Mucosa of gallbladder (tissue), 1 donor: ENCODE results near the gene ETV5. TPM values are rescaled to one million over a fixed set of nuclear protein-coding genes. Genes with fewer than 3 reads are reported as not detected.
"Not testable (repeated sequence)": the region's sequence is repeated elsewhere in the genome, so short reads cannot be mapped to it uniquely, and the experiment has no call there.

Source experiments
- DNase-seq: peaks from one replicate; pipeline ENCODE4 v3.0.0-alpha.2; 2020; ENCODE audit warnings: low spot score
- total RNA-seq: library from RNA; stranded (reverse); gene quantifications from one replicate; pipeline ENCODE4 v1.2.1, GENCODE V29; 2021
- donor health status: DM: no; HTN: no; CAD: no.

ETV5 gene
- total RNA-seq, 1 donor from 2014 or later, result 23.4 TPM

GRCh38 chr3:186067360-186068242 lies 41.3 kb downstream of the ETV5 start:
- DNase-seq, result no peak

- no peak for DNase-seq
Observed at GRCh38 chr3:186060222-186060621, 48.7 kb downstream of the ETV5 start.

- DNase-seq, result no peak
Observed at GRCh38 chr3:186059192-186059591, 49.7 kb downstream of the ETV5 start.

- no peak for DNase-seq
Observed at GRCh38 chr3:186058225-186058624, 50.7 kb downstream of the ETV5 start.

- no peak for DNase-seq
Observed at GRCh38 chr3:186057594-186057993, 51.3 kb downstream of the ETV5 start.

GRCh38 chr3:186054792-186055352 lies 54.0 kb downstream of the ETV5 start:
- DNase-seq, result no peak

GRCh38 chr3:186053954-186054791 lies 54.7 kb downstream of the ETV5 start:
- no peak for DNase-seq

- DNase-seq, result no peak
Observed at GRCh38 chr3:186052096-186052840, 56.6 kb downstream of the ETV5 start.

- no peak for DNase-seq
Observed at GRCh38 chr3:186049001-186049400, 59.9 kb downstream of the ETV5 start.

GRCh38 chr3:186048119-186048518 lies 60.8 kb downstream of the ETV5 start:
- no peak for DNase-seq

GRCh38 chr3:186046838-186047237 lies 62.1 kb downstream of the ETV5 start:
- no peak for DNase-seq

GRCh38 chr3:186044968-186045367 lies 63.9 kb downstream of the ETV5 start:
- DNase-seq, result no peak

- DNase-seq, result no peak
Observed at GRCh38 chr3:186044427-186044826, 64.5 kb downstream of the ETV5 start.

- no peak for DNase-seq
Observed at GRCh38 chr3:186042521-186043202, 66.2 kb downstream of the ETV5 start.

GRCh38 chr3:186042036-186042435 lies 66.9 kb downstream of the ETV5 start:
- DNase-seq, result no peak

- no peak for DNase-seq
Observed at GRCh38 chr3:186038360-186038759, 70.5 kb downstream of the ETV5 start.

GRCh38 chr3:186035277-186035676 lies 73.6 kb downstream of the ETV5 start:
- DNase-seq, result no peak

- no peak for DNase-seq
Observed at GRCh38 chr3:186032321-186032720, 76.6 kb downstream of the ETV5 start.

- DNase-seq, result not testable (repeated sequence)
Observed at GRCh38 chr3:186025993-186026392, 82.9 kb downstream of the ETV5 start.

- no peak for DNase-seq
Observed at GRCh38 chr3:186025161-186025560, 83.7 kb downstream of the ETV5 start.

GRCh38 chr3:186024210-186024609 lies 84.7 kb downstream of the ETV5 start:
- peak; percentile 15 for DNase-seq
